ENCODE results near the gene MARCHF6.

MARCHF6 gene

DNA sequence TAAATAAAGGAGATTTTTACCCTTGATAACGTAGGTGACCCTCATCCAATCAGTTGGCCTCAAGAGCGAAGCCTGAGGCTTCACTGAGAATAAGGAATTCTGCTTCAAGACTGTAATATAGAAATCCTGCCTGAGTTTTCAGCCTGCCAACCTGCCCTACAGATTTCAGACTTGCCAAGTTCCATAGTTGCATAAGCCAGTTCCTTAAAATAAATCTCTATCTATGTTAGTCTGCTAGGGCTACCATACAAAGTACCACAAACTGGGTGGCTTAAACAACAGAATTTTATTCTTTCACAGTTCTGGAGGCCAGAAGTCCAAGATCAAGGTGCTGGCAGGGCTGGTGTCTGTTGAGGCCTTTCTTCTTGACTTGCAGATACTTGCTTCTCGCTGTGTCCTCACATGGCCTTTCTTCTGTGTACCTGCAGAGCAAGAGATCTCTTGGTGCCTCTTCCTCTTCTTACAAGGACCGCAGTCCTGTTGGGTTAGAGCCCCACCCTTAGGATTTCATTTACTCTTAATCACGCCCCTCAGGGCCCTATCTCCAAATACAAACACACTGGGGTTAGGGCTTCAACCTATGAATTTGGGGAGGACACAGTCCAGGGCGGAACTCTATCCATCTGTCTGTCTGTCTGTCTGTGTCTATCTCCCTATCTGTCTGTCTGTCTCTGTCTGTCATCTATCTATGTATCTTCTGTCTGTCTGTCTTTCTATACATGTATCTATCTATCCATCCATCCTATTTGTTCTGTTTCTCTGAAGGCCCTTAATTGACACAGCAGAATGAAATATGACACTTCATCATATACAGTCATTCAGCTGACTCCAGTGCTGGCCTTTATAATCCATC is 28.8 kb upstream of the MARCHF6 start:
- DNase-seq (ENCODE audit: extremely low read depth, low read depth) = no peak
- no peak overlapping the region for H3K4me3 ChIP-seq (replicated peaks; ENCODE audit: low read depth, low read length)
- TF ChIP-seq, protein P1, sequence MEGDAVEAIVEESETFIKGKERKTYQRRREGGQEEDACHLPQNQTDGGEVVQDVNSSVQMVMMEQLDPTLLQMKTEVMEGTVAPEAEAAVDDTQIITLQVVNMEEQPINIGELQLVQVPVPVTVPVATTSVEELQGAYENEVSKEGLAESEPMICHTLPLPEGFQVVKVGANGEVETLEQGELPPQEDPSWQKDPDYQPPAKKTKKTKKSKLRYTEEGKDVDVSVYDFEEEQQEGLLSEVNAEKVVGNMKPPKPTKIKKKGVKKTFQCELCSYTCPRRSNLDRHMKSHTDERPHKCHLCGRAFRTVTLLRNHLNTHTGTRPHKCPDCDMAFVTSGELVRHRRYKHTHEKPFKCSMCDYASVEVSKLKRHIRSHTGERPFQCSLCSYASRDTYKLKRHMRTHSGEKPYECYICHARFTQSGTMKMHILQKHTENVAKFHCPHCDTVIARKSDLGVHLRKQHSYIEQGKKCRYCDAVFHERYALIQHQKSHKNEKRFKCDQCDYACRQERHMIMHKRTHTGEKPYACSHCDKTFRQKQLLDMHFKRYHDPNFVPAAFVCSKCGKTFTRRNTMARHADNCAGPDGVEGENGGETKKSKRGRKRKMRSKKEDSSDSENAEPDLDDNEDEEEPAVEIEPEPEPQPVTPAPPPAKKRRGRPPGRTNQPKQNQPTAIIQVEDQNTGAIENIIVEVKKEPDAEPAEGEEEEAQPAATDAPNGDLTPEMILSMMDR (IDR thresholded peaks at IDR 0.05; ENCODE audit: low read depth, low read length, missing control alignments) = no peak

DNA sequence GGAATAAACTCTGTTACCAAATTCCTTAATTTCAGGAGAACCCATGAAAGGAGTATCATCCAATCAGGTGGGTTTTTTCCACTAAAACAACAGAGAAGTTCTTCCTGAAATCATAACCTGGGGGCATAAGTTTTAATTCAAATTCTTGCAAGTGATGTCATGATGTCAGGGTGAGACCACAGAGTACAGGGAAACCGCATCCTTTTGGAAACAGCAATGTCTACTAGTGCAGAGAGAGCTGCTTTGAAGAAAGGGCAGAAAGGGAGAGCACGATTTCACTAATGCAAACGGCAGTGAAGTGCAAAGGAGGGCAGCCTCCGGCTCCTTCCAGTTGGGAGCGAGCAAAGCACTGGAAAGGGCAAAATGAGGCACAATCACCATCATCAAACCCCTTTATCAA is 25.2 kb upstream of the MARCHF6 start:
- no peak for DNase-seq (ENCODE audit: extremely low read depth, low read depth)
- TF ChIP-seq, protein P1 (IDR thresholded peaks at IDR 0.05; ENCODE audit: low read depth, low read length, missing control alignments) = no peak
- no peak overlapping the region for H3K4me3 ChIP-seq (replicated peaks; ENCODE audit: low read depth, low read length)

DNA sequence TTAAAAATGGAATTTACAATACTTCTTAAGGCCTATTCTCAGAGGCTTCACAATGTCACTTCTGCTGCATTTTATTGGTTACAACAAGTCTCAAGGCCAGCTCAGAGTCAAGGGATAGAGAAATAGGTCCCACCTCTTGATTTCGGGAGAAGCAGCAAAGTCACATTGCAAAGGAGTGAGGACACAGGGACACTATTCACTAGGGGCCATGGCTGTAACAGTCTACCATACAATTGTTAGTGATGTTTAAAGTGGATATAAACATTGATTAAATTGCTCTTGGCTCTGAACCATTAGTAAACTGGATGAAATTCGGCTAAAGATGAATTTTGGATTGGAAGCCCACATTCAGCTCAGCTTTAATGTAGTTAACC is 24.1 kb upstream of the MARCHF6 start:
- TF ChIP-seq, protein P1 (IDR thresholded peaks at IDR 0.05; ENCODE audit: low read depth, low read length, missing control alignments) = no peak
- DNase-seq (ENCODE audit: extremely low read depth, low read depth) = no peak
- no peak overlapping the region for H3K4me3 ChIP-seq (replicated peaks; ENCODE audit: low read depth, low read length)

DNA sequence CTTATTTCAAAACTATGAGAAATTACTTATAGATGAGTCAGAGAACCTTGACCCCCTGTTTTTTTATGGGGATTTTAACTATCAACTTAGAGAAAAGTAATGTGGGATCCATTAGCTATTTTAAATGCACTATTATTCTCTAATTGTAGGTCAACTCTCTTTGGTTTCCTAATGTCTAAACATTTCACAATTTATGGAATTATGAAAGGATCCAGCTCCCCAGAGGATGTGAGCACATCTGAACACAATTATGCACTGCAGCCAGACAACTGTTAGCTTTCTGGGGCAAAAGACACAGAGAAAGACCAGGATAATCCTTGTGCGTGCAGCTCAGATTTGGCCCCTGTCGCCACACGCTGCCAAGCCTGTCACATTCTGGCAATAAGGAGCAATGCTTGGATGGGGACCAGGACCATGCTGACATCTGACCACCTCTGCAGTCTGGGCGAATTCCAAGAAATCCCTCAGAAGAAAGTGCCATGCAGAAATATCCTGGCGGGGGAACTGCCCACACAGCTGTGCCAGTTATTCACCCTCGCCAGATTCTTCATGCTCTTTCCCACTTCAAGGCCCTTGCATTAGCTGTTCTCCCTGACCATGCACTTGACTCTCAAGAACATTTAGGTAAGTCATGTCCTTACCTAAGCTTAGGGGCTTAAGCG is 23.5 kb upstream of the MARCHF6 start:
- TF ChIP-seq, protein P1 (IDR thresholded peaks at IDR 0.05; ENCODE audit: low read depth, low read length, missing control alignments) = no peak
- no peak overlapping the region for H3K4me3 ChIP-seq (replicated peaks; ENCODE audit: low read depth, low read length)
- DNase-seq (ENCODE audit: extremely low read depth, low read depth) = peak; percentile 94

DNA sequence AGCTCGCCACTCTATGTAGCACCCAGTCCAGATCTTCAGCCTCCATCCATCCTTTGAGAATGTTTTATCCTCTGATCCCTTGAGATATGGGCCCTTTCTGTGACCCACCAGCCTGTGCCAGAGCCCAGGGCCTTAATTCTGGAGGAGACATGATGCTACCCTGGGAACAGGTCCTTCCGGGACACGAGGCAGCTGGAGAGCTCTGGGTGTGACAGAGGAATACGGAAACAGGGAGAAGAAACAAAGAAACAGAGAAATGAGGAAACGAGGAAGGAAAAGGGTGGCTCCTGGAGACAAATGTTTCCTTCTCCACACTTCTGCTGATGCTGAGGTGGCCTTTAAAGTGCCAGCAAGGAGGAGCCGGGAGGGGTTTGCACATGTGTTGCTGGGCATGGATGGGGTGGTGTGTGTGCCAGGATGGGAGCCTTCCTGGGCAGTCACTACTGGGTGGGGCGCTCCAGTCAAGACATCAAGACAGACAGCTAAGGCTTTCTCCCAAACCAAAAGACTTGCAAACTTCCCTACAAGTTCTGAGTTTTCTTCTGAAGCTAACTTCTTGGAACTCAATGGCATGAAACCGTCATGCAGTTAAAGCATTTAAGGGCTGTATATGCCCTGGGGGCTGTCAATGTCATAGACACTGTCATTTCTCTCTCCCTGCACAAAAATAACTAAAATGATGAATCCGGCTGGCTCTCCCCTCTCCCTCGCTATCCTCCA is 22.8 kb upstream of the MARCHF6 start:
- H3K4me3 ChIP-seq (replicated peaks; ENCODE audit: low read depth, low read length) = no peak overlapping the region
- DNase-seq (ENCODE audit: extremely low read depth, low read depth) = no peak
- TF ChIP-seq, protein P1 (IDR thresholded peaks at IDR 0.05; ENCODE audit: low read depth, low read length, missing control alignments) = no peak

DNA sequence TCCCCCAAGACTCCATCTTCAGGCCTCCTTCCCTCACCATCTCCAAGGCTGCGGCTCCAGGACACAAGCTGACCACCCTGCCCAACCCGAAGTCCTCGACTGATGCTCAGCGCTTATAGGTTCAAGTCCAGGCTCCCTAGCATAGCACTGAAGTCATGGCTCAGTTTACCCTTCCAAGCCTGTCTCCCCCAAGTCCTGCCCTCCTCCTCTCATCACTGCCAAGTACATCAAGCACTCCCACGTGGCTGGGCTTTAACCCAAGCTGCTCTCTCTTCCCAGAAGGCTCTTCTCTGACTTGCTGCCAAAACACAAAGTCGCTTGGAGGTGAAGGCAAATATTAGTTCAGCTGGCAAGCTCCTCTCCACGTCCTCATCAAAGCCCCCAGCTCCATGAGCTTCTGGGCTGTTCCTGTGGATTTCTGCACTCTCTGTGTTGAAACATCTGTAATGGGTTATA is 22.1 kb upstream of the MARCHF6 start:
- TF ChIP-seq, protein P1 (IDR thresholded peaks at IDR 0.05; ENCODE audit: low read depth, low read length, missing control alignments) = no peak
- H3K4me3 ChIP-seq (replicated peaks; ENCODE audit: low read depth, low read length) = no peak overlapping the region
- no peak for DNase-seq (ENCODE audit: extremely low read depth, low read depth)
